ENCODE measurements around the gene ASPN. TPM values are rescaled to one million over a fixed set of nuclear protein-coding genes. Genes with fewer than 3 reads are reported as not detected.

Gene ASPN
- not detected for total RNA-seq

- no peak within 1 kb of the TSS for H3K27ac Mint-ChIP-seq
- no peaks in the 10 kb centered on the region for H3K36me3 Mint-ChIP-seq (ENCODE audit: insufficient read depth in 2 of 2)
- H3K9me3 Mint-ChIP-seq, result no peaks in the 10 kb centered on the region
- DNase-seq (no peak), ATAC-seq (replicated peaks in 1 of 2) (no peak)
- no peak within 1 kb of the TSS for H3K4me3 Mint-ChIP-seq
- H3K27me3 Mint-ChIP-seq (ENCODE audit: low read depth), result no peaks in the 10 kb centered on the region
- peaks cover 7% of the 10 kb centered on the region for H3K4me1 Mint-ChIP-seq (ENCODE audit: low read depth)
Measured at GRCh38 chr9:92482329-92482728, at the start of gene ASPN. Gene ASPN, minus strand, starts transcription at chr9:92482506.

- ATAC-seq (replicated peaks in 1 of 2), result no peak
Measured at GRCh38 chr9:92530893-92531292, 48.6 kb upstream of the ASPN start.

GRCh38 chr9:92529124-92529523 lies 46.8 kb upstream of the ASPN start:
- Mint-ChIP-seq H3K4me1 (ENCODE audit: low read depth) (no peaks in the 10 kb centered on the region), H3K27me3 (ENCODE audit: low read depth) (no peaks in the 10 kb centered on the region), H3K36me3 (ENCODE audit: insufficient read depth in 2 of 2) (peaks cover 0 to 2% of the 10 kb centered on the region in 2 donors), H3K9me3 (peaks cover 0 to 2% of the 10 kb centered on the region in 2 donors), H3K27ac (no peak overlapping the region), H3K4me3 (no peak overlapping the region)
- DNase-seq, result no peak
- ATAC-seq (replicated peaks in 1 of 2), result no peak

More at GRCh38 chr9:92530893-92531292, 48.6 kb upstream of the ASPN start:
- no peaks in the 10 kb centered on the region for H3K4me1 Mint-ChIP-seq (ENCODE audit: low read depth)
- peaks cover 0 to 2% of the 10 kb centered on the region in 2 donors for H3K36me3 Mint-ChIP-seq (ENCODE audit: insufficient read depth in 2 of 2)
- H3K9me3 Mint-ChIP-seq, result peaks cover 0 to 2% of the 10 kb centered on the region in 2 donors
- DNase-seq, result no peak
- H3K27me3 Mint-ChIP-seq (ENCODE audit: low read depth), result no peaks in the 10 kb centered on the region
- no peak overlapping the region for H3K27ac Mint-ChIP-seq
- no peak overlapping the region for H3K4me3 Mint-ChIP-seq

- Mint-ChIP-seq H3K27me3 (ENCODE audit: low read depth) (no peaks in the 10 kb centered on the region), H3K4me1 (ENCODE audit: low read depth) (no peaks in the 10 kb centered on the region), H3K9me3 (peaks cover 0 to 2% of the 10 kb centered on the region in 2 donors), H3K36me3 (ENCODE audit: insufficient read depth in 2 of 2) (peaks cover 0 to 2% of the 10 kb centered on the region in 2 donors), H3K27ac (no peak overlapping the region), H3K4me3 (no peak overlapping the region)
- ATAC-seq (replicated peaks in 1 of 2) (no peak), DNase-seq (no peak)
Measured at GRCh38 chr9:92528522-92528849, 46.2 kb upstream of the ASPN start.

GRCh38 chr9:92527832-92528521 lies 45.7 kb upstream of the ASPN start:
- ATAC-seq (replicated peaks in 1 of 2) (no peak), DNase-seq (no peak)
- H3K4me1 Mint-ChIP-seq (ENCODE audit: low read depth), result no peaks in the 10 kb centered on the region
- H3K27me3 Mint-ChIP-seq (ENCODE audit: low read depth), result no peaks in the 10 kb centered on the region
- peaks cover 0 to 2% of the 10 kb centered on the region in 2 donors for H3K9me3 Mint-ChIP-seq
- peak overlapping the region; percentile 61 for H3K27ac Mint-ChIP-seq
- H3K36me3 Mint-ChIP-seq (ENCODE audit: insufficient read depth in 2 of 2), result peaks cover 0 to 2% of the 10 kb centered on the region in 2 donors
- H3K4me3 Mint-ChIP-seq, result no peak overlapping the region

- DNase-seq (no peak), ATAC-seq (replicated peaks in 1 of 2) (peak; percentile 55 to 88)
- H3K36me3 Mint-ChIP-seq (ENCODE audit: insufficient read depth in 2 of 2), result peaks cover 0 to 1% of the 10 kb centered on the region in 2 donors
- no peak overlapping the region for H3K4me3 Mint-ChIP-seq
- no peaks in the 10 kb centered on the region for H3K27me3 Mint-ChIP-seq (ENCODE audit: low read depth)
- H3K9me3 Mint-ChIP-seq, result peaks cover 0 to under 1% of the 10 kb centered on the region in 2 donors
- no peaks in the 10 kb centered on the region for H3K4me1 Mint-ChIP-seq (ENCODE audit: low read depth)
- H3K27ac Mint-ChIP-seq, result no peak overlapping the region
Measured at GRCh38 chr9:92527291-92527828, 45.1 kb upstream of the ASPN start.

- no peak for ATAC-seq (replicated peaks in 1 of 2)
- Mint-ChIP-seq H3K27me3 (ENCODE audit: low read depth) (no peaks in the 10 kb centered on the region), H3K36me3 (ENCODE audit: insufficient read depth in 2 of 2) (no peaks in the 10 kb centered on the region), H3K27ac (no peak overlapping the region), H3K4me3 (no peak overlapping the region), H3K9me3 (no peaks in the 10 kb centered on the region), H3K4me1 (ENCODE audit: low read depth) (no peaks in the 10 kb centered on the region)
- DNase-seq, result no peak
Measured at GRCh38 chr9:92525306-92525705, 43.0 kb upstream of the ASPN start.

- H3K9me3 Mint-ChIP-seq, result no peaks in the 10 kb centered on the region
- ATAC-seq (replicated peaks in 1 of 2) (no peak), DNase-seq (no peak)
- H3K27ac Mint-ChIP-seq, result no peak overlapping the region
- no peaks in the 10 kb centered on the region for H3K27me3 Mint-ChIP-seq (ENCODE audit: low read depth)
- no peaks in the 10 kb centered on the region for H3K4me1 Mint-ChIP-seq (ENCODE audit: low read depth)
- H3K4me3 Mint-ChIP-seq, result no peak overlapping the region
- H3K36me3 Mint-ChIP-seq (ENCODE audit: insufficient read depth in 2 of 2), result no peaks in the 10 kb centered on the region
Measured at GRCh38 chr9:92524881-92525280, 42.6 kb upstream of the ASPN start.

- no peak for ATAC-seq (replicated peaks in 1 of 2)
- no peaks in the 10 kb centered on the region for H3K4me1 Mint-ChIP-seq (ENCODE audit: low read depth)
- no peak for DNase-seq
- H3K9me3 Mint-ChIP-seq, result no peaks in the 10 kb centered on the region
- no peaks in the 10 kb centered on the region for H3K27me3 Mint-ChIP-seq (ENCODE audit: low read depth)
- no peaks in the 10 kb centered on the region for H3K36me3 Mint-ChIP-seq (ENCODE audit: insufficient read depth in 2 of 2)
- no peak overlapping the region for H3K27ac Mint-ChIP-seq
- H3K4me3 Mint-ChIP-seq, result no peak overlapping the region
Measured at GRCh38 chr9:92522983-92523970, 41.0 kb upstream of the ASPN start.

GRCh38 chr9:92520837-92521236 lies 38.5 kb upstream of the ASPN start:
- Mint-ChIP-seq H3K27ac (no peak overlapping the region), H3K9me3 (no peaks in the 10 kb centered on the region), H3K4me3 (no peak overlapping the region), H3K36me3 (ENCODE audit: insufficient read depth in 2 of 2) (no peaks in the 10 kb centered on the region), H3K4me1 (ENCODE audit: low read depth) (no peaks in the 10 kb centered on the region), H3K27me3 (ENCODE audit: low read depth) (no peaks in the 10 kb centered on the region)
- DNase-seq, result no peak
- no peak for ATAC-seq (replicated peaks in 1 of 2)

GRCh38 chr9:92518199-92518598 lies 35.9 kb upstream of the ASPN start:
- Mint-ChIP-seq H3K4me3 (no peak overlapping the region), H3K9me3 (no peaks in the 10 kb centered on the region), H3K4me1 (ENCODE audit: low read depth) (no peaks in the 10 kb centered on the region), H3K27me3 (ENCODE audit: low read depth) (no peaks in the 10 kb centered on the region), H3K36me3 (ENCODE audit: insufficient read depth in 2 of 2) (no peaks in the 10 kb centered on the region), H3K27ac (no peak overlapping the region)
- DNase-seq (no peak), ATAC-seq (replicated peaks in 1 of 2) (no peak)

GRCh38 chr9:92517046-92517445 lies 34.7 kb upstream of the ASPN start:
- Mint-ChIP-seq H3K36me3 (ENCODE audit: insufficient read depth in 2 of 2) (no peaks in the 10 kb centered on the region), H3K4me3 (no peak overlapping the region), H3K27ac (no peak overlapping the region), H3K9me3 (no peaks in the 10 kb centered on the region), H3K27me3 (ENCODE audit: low read depth) (no peaks in the 10 kb centered on the region), H3K4me1 (ENCODE audit: low read depth) (no peaks in the 10 kb centered on the region)
- no peak for DNase-seq
- ATAC-seq (replicated peaks in 1 of 2), result no peak

GRCh38 chr9:92516521-92516920 lies 34.2 kb upstream of the ASPN start:
- Mint-ChIP-seq H3K27me3 (ENCODE audit: low read depth) (no peaks in the 10 kb centered on the region), H3K27ac (no peak overlapping the region), H3K9me3 (no peaks in the 10 kb centered on the region), H3K4me1 (ENCODE audit: low read depth) (no peaks in the 10 kb centered on the region), H3K36me3 (ENCODE audit: insufficient read depth in 2 of 2) (no peaks in the 10 kb centered on the region), H3K4me3 (no peak overlapping the region)
- no peak for ATAC-seq (replicated peaks in 1 of 2)
- DNase-seq, result no peak
